Measurements from ENCODE around the gene CTPS1. TPM values are rescaled to one million over a fixed set of nuclear protein-coding genes. Genes with fewer than 3 reads are reported as not detected.

The CTPS1 gene
- total RNA-seq, 1 donor from 2014 or later, result 61.6 TPM

- TF ChIP-seq CTCF (conservative IDR thresholded peaks at IDR 0.05; ENCODE audit: low read depth, low read length), result no peak
- no peak for DNase-seq (ENCODE audit: low read depth)
- H3K4me3 ChIP-seq (ENCODE audit: low read depth, low read length), result no peak overlapping the region
These were observed 9.6 kb downstream of the CTPS1 start for GRCh38 chr1:40989066-40989465.

- TF ChIP-seq CTCF (conservative IDR thresholded peaks at IDR 0.05; ENCODE audit: low read depth, low read length), result no peak
- no peak for DNase-seq (ENCODE audit: low read depth)
- H3K4me3 ChIP-seq (ENCODE audit: low read depth, low read length), result no peak overlapping the region
These were observed 17.6 kb downstream of the CTPS1 start for GRCh38 chr1:40997096-40997495.

DNA sequence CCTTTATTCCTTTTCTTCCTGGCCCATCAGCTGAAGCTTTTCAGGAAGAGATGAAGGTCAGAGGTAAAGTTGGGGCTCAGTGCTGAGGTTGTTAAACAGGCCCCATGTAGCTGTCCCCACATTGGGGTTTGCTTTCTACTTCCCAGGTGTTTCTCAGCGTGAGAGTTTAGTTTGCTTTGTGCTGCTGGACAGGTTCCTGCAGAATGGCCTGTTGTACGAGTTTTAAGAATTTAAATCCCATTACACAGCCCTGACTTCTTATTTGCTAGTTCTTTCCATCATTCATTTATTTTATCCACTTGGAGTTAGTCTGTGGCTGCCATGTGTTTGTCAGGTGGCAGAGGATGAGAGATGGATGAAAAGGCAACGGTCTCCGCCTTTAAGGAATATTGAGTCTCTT, 19.2 kb downstream of the CTPS1 start:
- DNase-seq (ENCODE audit: low read depth), result no peak

DNA sequence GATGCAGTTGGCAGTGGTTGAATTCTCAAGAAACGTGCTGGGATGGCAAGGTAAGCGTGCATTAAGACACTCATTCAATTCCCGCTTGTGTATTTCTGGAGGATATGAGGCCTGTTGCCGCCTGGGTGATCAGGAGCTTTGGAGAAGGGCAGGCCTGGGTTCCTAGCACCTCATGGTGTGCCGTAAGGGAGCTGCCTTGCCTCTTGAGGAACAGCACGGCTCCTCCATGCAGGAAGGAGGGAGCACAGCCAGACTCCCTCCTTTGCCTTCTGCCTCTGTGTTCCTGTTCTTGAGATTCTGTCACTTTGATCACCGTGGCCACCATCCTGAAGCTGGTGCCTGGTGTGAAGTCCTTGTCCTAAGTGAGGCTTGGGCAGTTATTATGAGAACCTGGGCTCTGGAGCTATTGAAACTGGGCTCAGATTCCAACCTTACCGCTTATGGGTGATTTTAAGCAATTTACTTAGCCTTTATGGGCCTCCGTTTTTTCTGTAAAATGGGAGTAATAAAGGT, 23.7 kb downstream of the CTPS1 start:
- no peak for TF ChIP-seq CTCF (conservative IDR thresholded peaks at IDR 0.05; ENCODE audit: low read depth, low read length)
- DNase-seq (ENCODE audit: low read depth), result no peak
- no peak overlapping the region for H3K4me3 ChIP-seq (ENCODE audit: low read depth, low read length)

More for the DNA sequence above, 19.2 kb downstream of the CTPS1 start:
- TF ChIP-seq CTCF (conservative IDR thresholded peaks at IDR 0.05; ENCODE audit: low read depth, low read length), result no peak
- no peak overlapping the region for H3K4me3 ChIP-seq (ENCODE audit: low read depth, low read length)

GRCh38 chr1:41003640-41004220, 24.2 kb downstream of the CTPS1 start:
- no peak overlapping the region for H3K4me3 ChIP-seq (ENCODE audit: low read depth, low read length)

DNA sequence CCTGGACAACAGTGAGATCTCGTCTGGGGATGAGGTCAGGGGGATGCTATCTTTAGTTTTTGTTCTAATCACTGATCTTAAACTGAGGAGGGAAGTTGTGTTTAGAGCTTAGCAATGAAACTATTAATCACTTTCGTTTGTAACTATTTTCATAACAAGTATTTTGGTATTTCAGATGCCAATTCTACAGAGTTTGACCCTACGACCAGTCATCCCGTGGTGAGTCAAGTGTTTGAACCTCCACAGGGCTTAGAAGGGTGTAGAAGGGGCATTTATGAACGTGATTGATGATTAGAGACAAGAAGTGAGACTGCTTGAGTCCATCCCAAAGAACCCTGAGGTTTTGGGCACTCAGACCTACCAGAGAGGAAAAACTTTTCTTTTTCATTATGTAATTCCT, 26.4 kb downstream of the CTPS1 start:
- no peak for DNase-seq (ENCODE audit: low read depth)
- H3K4me3 ChIP-seq (ENCODE audit: low read depth, low read length), result no peak overlapping the region
- TF ChIP-seq CTCF (conservative IDR thresholded peaks at IDR 0.05; ENCODE audit: low read depth, low read length), result no peak

More at GRCh38 chr1:41003640-41004220, 24.2 kb downstream of the CTPS1 start:
- peak; percentile 86 for DNase-seq (ENCODE audit: low read depth)
- TF ChIP-seq CTCF (conservative IDR thresholded peaks at IDR 0.05; ENCODE audit: low read depth, low read length), result peak; percentile 65
